DLD1 (cell line): ENCODE measurements around the gene AICDA.
"Not testable (repeated sequence)": the region's sequence is repeated elsewhere in the genome, so short reads cannot be mapped to it uniquely, and the experiment has no call there.

Experiments used
- in situ Hi-C: cut with HindIII; loops from 2 replicates; pipeline ENCODE4 v1.10.0; 2017; ENCODE audit warnings: low sequenced_read_pairs

The AICDA gene

GRCh38 chr12:8612629-8613028, at the start of gene AICDA:
Gene AICDA, minus strand, starts transcription at chr12:8612859. Its CDS starts 92 bp downstream, at chr12:8612767.
- in situ Hi-C loops: no loop called here

GRCh38 chr12:8661751-8662150, 49.1 kb upstream of the AICDA start:
- in situ Hi-C loops: no loop called here

- in situ Hi-C loops: no loop called here
Observed at GRCh38 chr12:8661016-8661415, 48.4 kb upstream of the AICDA start.

- in situ Hi-C loops: no loop called here
Observed at GRCh38 chr12:8658346-8658745, 45.7 kb upstream of the AICDA start.

GRCh38 chr12:8655421-8655820, 42.8 kb upstream of the AICDA start:
- in situ Hi-C loops: no loop called here

GRCh38 chr12:8648576-8649205, 36.0 kb upstream of the AICDA start:
- in situ Hi-C loops: no loop called here

GRCh38 chr12:8647968-8648367, 35.3 kb upstream of the AICDA start:
- in situ Hi-C loops: no loop called here

GRCh38 chr12:8644345-8645248, 31.9 kb upstream of the AICDA start:
- in situ Hi-C loops: no loop called here

GRCh38 chr12:8642775-8643174, 30.1 kb upstream of the AICDA start:
- in situ Hi-C loops: no loop called here

- in situ Hi-C loops: no loop called here
Observed at GRCh38 chr12:8639936-8640335, 27.3 kb upstream of the AICDA start.

- in situ Hi-C loops: no loop called here
Observed at GRCh38 chr12:8638951-8639350, 26.3 kb upstream of the AICDA start.

- in situ Hi-C loops: no loop called here
Observed at GRCh38 chr12:8637666-8638065, 25.0 kb upstream of the AICDA start.

- in situ Hi-C loops: no loop called here
Observed at GRCh38 chr12:8637244-8637643, 24.6 kb upstream of the AICDA start.

- in situ Hi-C loops: no loop called here
Observed at GRCh38 chr12:8636581-8636980, 23.9 kb upstream of the AICDA start.

GRCh38 chr12:8636007-8636346, 23.3 kb upstream of the AICDA start:
- in situ Hi-C loops: not testable (repeated sequence)

- in situ Hi-C loops: not testable (repeated sequence)
Observed at GRCh38 chr12:8635342-8636006, 22.8 kb upstream of the AICDA start.

- in situ Hi-C loops: no loop called here
Observed at GRCh38 chr12:8630131-8630530, 17.5 kb upstream of the AICDA start.

GRCh38 chr12:8629486-8630033, 16.9 kb upstream of the AICDA start:
- in situ Hi-C loops: no loop called here

- in situ Hi-C loops: no loop called here
Observed at GRCh38 chr12:8628731-8629130, 16.1 kb upstream of the AICDA start.

- in situ Hi-C loops: not testable (repeated sequence)
Observed at GRCh38 chr12:8624750-8625149, 12.1 kb upstream of the AICDA start.

- in situ Hi-C loops: no loop called here
Observed at GRCh38 chr12:8622646-8623045, 10.0 kb upstream of the AICDA start.

GRCh38 chr12:8615206-8615605, 2.5 kb upstream of the AICDA start:
- in situ Hi-C loops: no loop called here
